Esophagus squamous epithelium (tissue), 4 donors: ENCODE data around the gene PSMD2.

Experiments used
- CTCF ChIP-seq, 6 experiments: fragments of 450-650 bp in 4 of 6; fragments of 200-600 bp in 2 of 6; sonication (generic) in 2 of 6; IDR thresholded peaks; one replicate each; pipeline ENCODE4 v1.5.1; 2016 to 2019; ENCODE audit warnings: antibody characterized with exemption in 6 of 6, mild to moderate bottlenecking in 4 of 6, moderate library complexity in 4 of 6
- POLR2A ChIP-seq, 4 donors: fragments of 450-650 bp; IDR thresholded peaks; one replicate each; pipeline ENCODE4 v1.6.1; 2017; ENCODE audit warnings: antibody characterized with exemption in 4 of 4, mild to moderate bottlenecking in 4 of 4, moderate library complexity in 3 of 4

- TF ChIP-seq POLR2A (IDR thresholded peaks at IDR 0.05): no peak
- TF ChIP-seq CTCF (IDR thresholded peaks at IDR 0.05): no peak
Measured at GRCh38 chr3:184335291-184335660, 36.2 kb downstream of the PSMD2 start.
